Keratinocyte (primary cell): ENCODE measurements around the gene ARMH1. TPM values are rescaled to one million over a fixed set of nuclear protein-coding genes. Genes with fewer than 3 reads are reported as not detected.

Experiments used
- DNase-seq: peaks from one replicate; pipeline ENCODE4 v3.0.0-alpha.2; 2011; ENCODE audit warnings: low read depth, missing footprints, low spot score
- FAIRE-seq: peaks from 2 replicates; lab custom pipeline; 2011; peaks lifted over from hg19 to GRCh38; lab: Jason Lieb, UNC
- H2AFZ ChIP-seq: 2 replicates; pipeline ENCODE4 v1.6.0; 2012; ENCODE audit warnings: low read length, control low read depth, inconsistent platforms; ENCODE audit not compliant: control insufficient read depth
- H3K27ac ChIP-seq: 2 replicates; pipeline ENCODE4 v1.5.1; 2011; ENCODE audit warnings: low read length; ENCODE audit not compliant: control insufficient read depth, insufficient read depth
- H3K27me3 ChIP-seq: 3 replicates; pipeline ENCODE4 v1.6.0; 2011; ENCODE audit warnings: low read length; ENCODE audit not compliant: control insufficient read depth, insufficient read depth; ENCODE audit errors: extremely low read depth
- H3K36me3 ChIP-seq, 2 experiments: 2 replicates in 1 of 2; 3 replicates in 1 of 2; pipeline ENCODE4 v1.5.1; 2011; ENCODE audit warnings: low read length in 2 of 2, mild to moderate bottlenecking in 1 of 2; ENCODE audit not compliant: control insufficient read depth in 2 of 2, insufficient read depth in 2 of 2; ENCODE audit errors: extremely low read depth in 1 of 2
- H3K4me1 ChIP-seq: 3 replicates; pipeline ENCODE4 v1.5.1; 2011; ENCODE audit warnings: low read length; ENCODE audit not compliant: control insufficient read depth, insufficient read depth; ENCODE audit errors: extremely low read depth
- H3K4me2 ChIP-seq: 3 replicates; pipeline ENCODE4 v1.6.0; 2011; ENCODE audit warnings: low read depth, low read length; ENCODE audit not compliant: control insufficient read depth, insufficient read depth; ENCODE audit errors: extremely low read depth
- H3K4me3 ChIP-seq, 3 experiments: fragments of 200-600 bp in 1 of 3; sonication (generic) in 1 of 3; 2 replicates in 2 of 3; 3 replicates in 1 of 3; pipeline ENCODE4 v1.5.1; 2011 to 2016; ENCODE audit warnings: low read length in 3 of 3, mild to moderate bottlenecking in 3 of 3, control low read depth in 2 of 3, inconsistent platforms in 1 of 3, low read depth in 1 of 3, mixed read lengths in 1 of 3, mixed run types in 1 of 3, moderate library complexity in 1 of 3; ENCODE audit not compliant: control insufficient read depth in 2 of 3, insufficient read depth in 2 of 3; ENCODE audit errors: extremely low read depth in 1 of 3
- H3K79me2 ChIP-seq: 2 replicates; pipeline ENCODE4 v1.6.0; 2012; ENCODE audit warnings: low read length; ENCODE audit not compliant: control insufficient read depth, insufficient read depth
- H3K9ac ChIP-seq: 3 replicates; pipeline ENCODE4 v1.6.0; 2011; ENCODE audit warnings: low read length; ENCODE audit not compliant: control insufficient read depth, insufficient read depth; ENCODE audit errors: extremely low read depth
- H3K9me1 ChIP-seq: 3 replicates; pipeline ENCODE4 v1.6.0; 2011; ENCODE audit warnings: low read length; ENCODE audit not compliant: control insufficient read depth, insufficient read depth; ENCODE audit errors: extremely low read depth
- H3K9me3 ChIP-seq: 2 replicates; pipeline ENCODE4 v1.5.1; 2012; ENCODE audit warnings: low read depth, low read length; ENCODE audit not compliant: control insufficient read depth
- H4K20me1 ChIP-seq: 3 replicates; pipeline ENCODE4 v1.6.0; 2011; ENCODE audit warnings: low read length; ENCODE audit not compliant: control insufficient read depth, insufficient read depth; ENCODE audit errors: extremely low read depth
- EZH2 ChIP-seq: IDR thresholded peaks from one replicate; pipeline ENCODE4 v1.6.1; 2012; ENCODE audit warnings: inconsistent platforms, mild to moderate bottlenecking, low read length, moderate library complexity
- dilution Hi-C: fragments of 300-500 bp; cut with MboI; formaldehyde crosslinking; loops from one replicate; pipeline ENCODE4 v1.7.0; 2020; ENCODE audit warnings: low sequenced_read_pairs; ENCODE audit not compliant: extremely low pct_ligation_motif_present
- polyA plus RNA-seq, 5 experiments: library from polyadenylated mRNA; depleted of rRNA in 3 of 5; stranded (reverse) in 3 of 5; stranded (forward) in 1 of 5; unstranded in 1 of 5; fragments of >200 nt; gene quantifications; 1 replicate in 1 of 5; 2 replicates in 3 of 5; 3 replicates in 1 of 5; pipeline versions ENCODE4 v1.2.1 to v1.2.3, GENCODE V29; 2011 to 2012; ENCODE audit warnings: missing spikeins in 2 of 5, low read depth in 1 of 5, low replicate concordance in 1 of 5
- TF ChIP-seq, protein P1 (sequence below), 3 experiments: IDR thresholded peaks in 1 of 3; conservative IDR thresholded peaks in 1 of 3; optimal IDR thresholded peaks in 1 of 3; 2 replicates in 2 of 3; 3 replicates in 1 of 3; pipeline versions ENCODE3 to v1.5.1; 2011; ENCODE audit warnings: low read length in 3 of 3, mild to moderate bottlenecking in 3 of 3, moderate library complexity in 2 of 3, control low read depth in 1 of 3, inconsistent platforms in 1 of 3; ENCODE audit not compliant: insufficient read depth in 2 of 3; ENCODE audit errors: extremely low read depth in 1 of 3

The ARMH1 gene
- polyA plus RNA-seq, 1 donor (not counting 4 experiments of a cell fraction or from before 2014, with no cell fraction given): 0.22 TPM

DNA sequence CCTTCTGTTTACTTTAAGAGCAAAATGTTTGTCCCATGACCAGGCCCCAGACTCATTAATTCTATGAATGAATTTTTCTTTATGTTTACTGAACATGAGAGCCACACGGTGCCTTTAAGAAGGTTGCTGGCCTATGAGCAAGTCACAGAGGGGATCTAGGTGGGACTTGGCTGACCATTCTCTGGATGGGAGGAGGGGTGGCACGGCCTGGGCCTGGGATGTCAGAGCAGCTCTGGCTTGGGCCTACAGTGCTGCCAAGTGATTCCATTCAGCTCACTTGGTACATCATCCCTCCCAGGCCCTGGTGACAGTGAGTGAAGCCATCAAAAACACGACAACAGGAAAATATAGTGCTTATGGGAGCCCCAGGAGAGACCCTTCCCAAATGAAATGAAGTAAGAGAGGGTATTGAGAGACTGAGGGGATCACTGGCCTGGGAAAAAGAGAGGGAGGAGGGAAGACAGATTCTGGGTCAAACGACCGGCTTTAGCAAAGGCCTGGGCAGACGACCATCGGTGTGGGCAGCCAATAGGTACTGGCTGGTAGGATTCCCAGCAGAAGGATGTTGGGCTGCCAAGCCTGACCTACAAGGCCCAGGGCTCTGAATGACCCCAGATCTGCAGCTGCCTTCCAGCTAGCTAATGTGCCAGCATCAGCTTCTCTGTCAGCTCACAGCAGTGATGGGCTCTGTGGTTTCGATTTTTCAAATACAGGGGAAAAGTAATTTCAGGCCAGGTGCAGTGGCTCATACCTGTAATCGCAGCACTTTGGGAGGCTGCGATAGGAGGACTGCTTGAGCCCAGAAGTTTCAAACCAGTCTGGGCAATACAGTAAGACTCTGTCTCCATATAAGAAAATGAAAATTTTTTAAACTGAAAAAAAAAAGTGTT lies 3.5 kb upstream of the ARMH1 start:
- Histone ChIP-seq H3K27me3 (no peaks in the 10 kb centered on the region), H3K4me1 (peaks cover 17% of the 10 kb centered on the region), H3K9me1 (peaks cover 2% of the 10 kb centered on the region), H2AFZ (no peak overlapping the region), H3K9ac (no peak overlapping the region), H3K79me2 (no peaks in the 10 kb centered on the region), H3K4me2 (no peak overlapping the region), H4K20me1 (no peaks in the 10 kb centered on the region), H3K9me3 (no peaks in the 10 kb centered on the region), H3K27ac (no peak overlapping the region), H3K4me3 (no peak overlapping the region), H3K36me3 (no peaks in the 10 kb centered on the region)
- TF ChIP-seq, protein P1, sequence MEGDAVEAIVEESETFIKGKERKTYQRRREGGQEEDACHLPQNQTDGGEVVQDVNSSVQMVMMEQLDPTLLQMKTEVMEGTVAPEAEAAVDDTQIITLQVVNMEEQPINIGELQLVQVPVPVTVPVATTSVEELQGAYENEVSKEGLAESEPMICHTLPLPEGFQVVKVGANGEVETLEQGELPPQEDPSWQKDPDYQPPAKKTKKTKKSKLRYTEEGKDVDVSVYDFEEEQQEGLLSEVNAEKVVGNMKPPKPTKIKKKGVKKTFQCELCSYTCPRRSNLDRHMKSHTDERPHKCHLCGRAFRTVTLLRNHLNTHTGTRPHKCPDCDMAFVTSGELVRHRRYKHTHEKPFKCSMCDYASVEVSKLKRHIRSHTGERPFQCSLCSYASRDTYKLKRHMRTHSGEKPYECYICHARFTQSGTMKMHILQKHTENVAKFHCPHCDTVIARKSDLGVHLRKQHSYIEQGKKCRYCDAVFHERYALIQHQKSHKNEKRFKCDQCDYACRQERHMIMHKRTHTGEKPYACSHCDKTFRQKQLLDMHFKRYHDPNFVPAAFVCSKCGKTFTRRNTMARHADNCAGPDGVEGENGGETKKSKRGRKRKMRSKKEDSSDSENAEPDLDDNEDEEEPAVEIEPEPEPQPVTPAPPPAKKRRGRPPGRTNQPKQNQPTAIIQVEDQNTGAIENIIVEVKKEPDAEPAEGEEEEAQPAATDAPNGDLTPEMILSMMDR (optimal IDR thresholded peaks at IDR 0.05 in 1 of 3, IDR thresholded peaks at IDR 0.05 in 1 of 3, conservative IDR thresholded peaks at IDR 0.05 in 1 of 3; ENCODE audit: extremely low read depth in 1 of 3, insufficient read depth in 2 of 3, low read length in 3 of 3): no peak
- FAIRE-seq (no peak), DNase-seq (no peak)
- dilution Hi-C loops: no loop called here

DNA sequence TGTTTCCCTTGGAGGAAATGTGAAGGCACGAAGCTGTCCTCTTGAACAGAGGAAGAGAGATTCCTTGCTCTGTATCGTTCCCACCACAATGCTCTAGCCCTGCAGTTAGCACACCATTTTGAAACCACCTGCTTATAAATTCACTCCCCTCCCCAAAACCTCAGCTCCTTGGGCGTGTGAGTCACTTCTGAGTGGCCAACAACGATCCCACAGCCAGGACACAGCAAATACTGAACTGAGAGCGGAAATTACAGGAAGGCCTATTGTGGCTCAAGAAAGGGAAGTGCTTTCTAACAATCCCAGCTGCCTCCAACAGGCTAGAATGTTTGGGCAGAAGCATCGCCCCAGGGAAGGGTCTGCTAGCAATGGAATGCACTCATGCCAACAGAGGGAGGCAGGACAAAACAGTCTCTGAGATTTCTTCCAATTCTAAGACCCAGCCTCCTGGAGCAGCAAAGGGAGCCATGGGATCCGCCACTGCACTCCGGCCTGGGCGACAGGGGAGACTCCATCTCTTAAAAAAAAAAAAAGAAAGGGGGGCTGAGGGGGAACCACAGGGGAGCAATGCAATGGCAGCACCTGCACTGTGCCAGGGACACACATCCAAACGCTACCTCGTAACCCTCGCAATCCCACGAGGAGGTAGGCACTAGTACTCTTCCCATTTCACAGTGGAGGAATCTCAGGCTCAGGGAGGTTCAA lies 2.1 kb upstream of the ARMH1 start:
- no peaks in the 10 kb centered on the region for H4K20me1 ChIP-seq
- TF ChIP-seq, protein P1 (optimal IDR thresholded peaks at IDR 0.05 in 1 of 3, IDR thresholded peaks at IDR 0.05 in 1 of 3, conservative IDR thresholded peaks at IDR 0.05 in 1 of 3; ENCODE audit: extremely low read depth in 1 of 3, insufficient read depth in 2 of 3, low read length in 3 of 3): no peak
- no peak for TF ChIP-seq EZH2
- H3K4me1 ChIP-seq: peaks cover 17% of the 10 kb centered on the region
- no peaks in the 10 kb centered on the region for H3K9me3 ChIP-seq
- H3K9ac ChIP-seq: no peak overlapping the region
- no peak overlapping the region for H2AFZ ChIP-seq
- H3K27ac ChIP-seq: no peak overlapping the region
- no peak overlapping the region for H3K4me3 ChIP-seq
- peaks cover 2% of the 10 kb centered on the region for H3K9me1 ChIP-seq
- H3K36me3 ChIP-seq: no peaks in the 10 kb centered on the region
- DNase-seq (no peak), FAIRE-seq (no peak)
- no peaks in the 10 kb centered on the region for H3K79me2 ChIP-seq
- H3K4me2 ChIP-seq: no peak overlapping the region
- no peaks in the 10 kb centered on the region for H3K27me3 ChIP-seq
- dilution Hi-C loops: no loop called here
